HG02610 (cell line): ENCODE measurements around the gene STAU1.
"Not testable (repeated sequence)": the region's sequence is repeated elsewhere in the genome, so short reads cannot be mapped to it uniquely, and the experiment has no call there.

ENCODE experiments used
- ATAC-seq: cut with Tn5 transposase; IDR thresholded peaks from one replicate; pipeline ENCODE4 v1.9.1; 2021; ENCODE audit warnings: mild to moderate bottlenecking, moderate library complexity; ENCODE audit not compliant: unreplicated experiment

STAU1 gene

GRCh38 chr20:49123982-49124381, 64.2 kb downstream of the STAU1 start:
- ATAC-seq = no peak

- no peak for ATAC-seq
These were observed 65.2 kb downstream of the STAU1 start for GRCh38 chr20:49122920-49123319.

GRCh38 chr20:49119988-49120387, 68.1 kb downstream of the STAU1 start:
- no peak for ATAC-seq

- ATAC-seq = no peak
These were observed 69.8 kb downstream of the STAU1 start for GRCh38 chr20:49118307-49118706.

- no peak for ATAC-seq
These were observed 72.6 kb downstream of the STAU1 start for GRCh38 chr20:49115564-49115963.

GRCh38 chr20:49112596-49113274, 75.4 kb downstream of the STAU1 start:
- ATAC-seq = no peak

- ATAC-seq = no peak
These were observed 77.1 kb downstream of the STAU1 start for GRCh38 chr20:49110767-49111694.

- no peak for ATAC-seq
These were observed 81.8 kb downstream of the STAU1 start for GRCh38 chr20:49106328-49106727.

GRCh38 chr20:49104979-49105547, 83.1 kb downstream of the STAU1 start:
- ATAC-seq = not testable (repeated sequence)

GRCh38 chr20:49104365-49104648, 83.8 kb downstream of the STAU1 start:
- no peak for ATAC-seq

- no peak for ATAC-seq
These were observed 84.3 kb downstream of the STAU1 start for GRCh38 chr20:49103647-49104364.

GRCh38 chr20:49103019-49103418, 85.1 kb downstream of the STAU1 start:
- ATAC-seq = no peak

- no peak for ATAC-seq
These were observed 87.2 kb downstream of the STAU1 start for GRCh38 chr20:49100972-49101371.

- not testable (repeated sequence) for ATAC-seq
These were observed 87.8 kb downstream of the STAU1 start for GRCh38 chr20:49100292-49100691.

- ATAC-seq = no peak
These were observed 89.1 kb downstream of the STAU1 start for GRCh38 chr20:49099011-49099410.

GRCh38 chr20:49098136-49098535, 90.0 kb downstream of the STAU1 start:
- no peak for ATAC-seq

GRCh38 chr20:49097159-49097558, 91.0 kb downstream of the STAU1 start:
- ATAC-seq = no peak

GRCh38 chr20:49096203-49096730, 91.9 kb downstream of the STAU1 start:
- ATAC-seq = no peak

GRCh38 chr20:49091762-49092161, 96.4 kb downstream of the STAU1 start:
- ATAC-seq = no peak

- ATAC-seq = no peak
These were observed 97.0 kb downstream of the STAU1 start for GRCh38 chr20:49091104-49091503.

- not testable (repeated sequence) for ATAC-seq
These were observed 105.8 kb downstream of the STAU1 start for GRCh38 chr20:49082295-49082694.
